Activated CD8-positive, alpha-beta memory T cell treated with anti-CD3 and anti-CD28 coated beads for 4 hours (primary cell): ENCODE data around the gene NSUN5.
A peak's percentile ranks its signal among the peaks of the same experiment; 100 is the strongest.
"Not testable (repeated sequence)": the region's sequence is repeated elsewhere in the genome, so short reads cannot be mapped to it uniquely, and the experiment has no call there.

Experiments
- DNase-seq, 2 donors: peaks; one replicate each; pipeline ENCODE4 v3.0.0-alpha.2; 2020; ENCODE audit warnings: low read depth in 2 of 2

Gene NSUN5

GRCh38 chr7:73308665-73309214, at the start of gene NSUN5:
TSS of gene NSUN5 (minus strand) at chr7:73308826. CDS start at chr7:73308790, 36 bp downstream.
- peak; percentile 69 to 82 for DNase-seq

DNA sequence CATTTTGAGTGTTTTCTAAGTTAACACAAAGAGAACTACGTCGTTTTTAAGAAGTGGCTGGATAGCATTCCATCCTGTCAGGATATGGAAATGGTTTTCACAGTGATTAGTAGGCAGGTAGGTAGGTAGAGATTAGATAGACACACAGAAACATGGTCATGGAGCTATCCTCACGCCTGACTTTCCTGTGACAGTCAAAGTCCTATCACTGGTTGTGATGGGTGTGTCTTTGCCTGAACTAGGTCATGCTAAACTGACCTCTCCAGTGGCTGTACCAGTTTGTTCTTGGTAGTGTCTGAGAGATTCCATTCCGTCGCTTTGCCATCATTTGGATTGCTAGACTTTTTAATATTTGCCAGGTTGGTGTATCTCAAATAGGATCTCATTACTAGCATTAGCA, 47.5 kb upstream of the NSUN5 start:
- DNase-seq, result no peak

DNA sequence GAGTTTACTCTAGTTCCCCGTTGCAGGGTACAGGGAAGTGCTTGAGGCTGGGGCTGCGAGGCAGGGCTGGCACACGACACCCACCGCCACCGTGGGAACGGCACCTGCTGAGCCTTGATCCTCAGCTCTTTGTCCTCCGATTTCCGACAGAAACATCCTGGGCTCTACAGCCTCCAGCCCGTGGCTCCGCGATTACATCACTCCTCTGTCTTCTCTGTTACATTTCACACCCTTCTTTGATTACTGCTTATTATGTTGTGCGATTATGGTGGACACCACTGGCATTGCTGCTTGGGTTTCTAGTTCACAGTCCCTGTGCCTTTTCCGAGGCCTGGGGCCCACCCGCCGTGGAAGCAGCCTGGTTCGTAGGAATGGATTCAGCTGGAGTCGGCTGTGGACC, 46.2 kb upstream of the NSUN5 start:
- no peak for DNase-seq

GRCh38 chr7:73354196-73354595, 45.6 kb upstream of the NSUN5 start:
- DNase-seq, result no peak

GRCh38 chr7:73353243-73353642, 44.6 kb upstream of the NSUN5 start:
- DNase-seq, result no peak

GRCh38 chr7:73352784-73353183, 44.2 kb upstream of the NSUN5 start:
- no peak for DNase-seq

- no peak for DNase-seq
Observed at GRCh38 chr7:73351447-73352167, 43.0 kb upstream of the NSUN5 start.

DNA sequence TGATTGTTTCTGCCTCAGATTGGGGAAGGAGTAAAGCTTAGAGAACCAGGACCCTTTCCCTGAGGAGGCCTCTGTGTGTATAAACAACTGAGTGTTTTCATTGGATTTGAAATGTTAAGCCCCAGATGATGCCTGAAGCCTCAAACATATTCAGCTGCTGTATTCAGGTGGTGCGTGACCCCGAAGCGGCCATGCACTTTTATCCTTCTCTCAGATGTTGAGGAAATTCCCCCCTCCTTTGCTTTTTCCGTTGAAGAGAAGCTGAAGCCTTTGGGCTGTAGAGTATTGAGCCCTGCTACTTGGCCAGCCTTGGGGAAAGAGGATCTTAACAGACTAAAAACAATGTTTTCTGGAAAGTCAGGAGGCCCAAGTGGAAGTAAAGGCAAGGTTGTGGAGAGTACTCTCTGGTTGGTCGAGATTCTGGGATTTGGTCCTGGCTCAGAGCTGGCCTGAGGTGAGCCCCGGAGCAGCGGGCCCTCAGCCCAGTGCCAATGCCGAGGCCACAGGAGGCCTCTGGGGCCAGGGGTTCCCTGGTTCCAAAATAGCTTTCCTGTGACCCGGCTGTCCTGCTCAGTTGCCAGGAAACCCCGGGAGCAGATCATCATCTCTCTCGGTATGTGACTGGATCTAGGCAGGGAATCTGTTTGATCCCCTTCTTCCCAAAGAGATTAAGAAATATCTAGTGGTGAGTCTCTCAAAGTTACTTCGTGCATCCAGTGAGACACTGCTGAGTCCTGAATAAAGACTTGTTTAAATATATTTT, 41.9 kb upstream of the NSUN5 start:
- DNase-seq, result no peak

DNA sequence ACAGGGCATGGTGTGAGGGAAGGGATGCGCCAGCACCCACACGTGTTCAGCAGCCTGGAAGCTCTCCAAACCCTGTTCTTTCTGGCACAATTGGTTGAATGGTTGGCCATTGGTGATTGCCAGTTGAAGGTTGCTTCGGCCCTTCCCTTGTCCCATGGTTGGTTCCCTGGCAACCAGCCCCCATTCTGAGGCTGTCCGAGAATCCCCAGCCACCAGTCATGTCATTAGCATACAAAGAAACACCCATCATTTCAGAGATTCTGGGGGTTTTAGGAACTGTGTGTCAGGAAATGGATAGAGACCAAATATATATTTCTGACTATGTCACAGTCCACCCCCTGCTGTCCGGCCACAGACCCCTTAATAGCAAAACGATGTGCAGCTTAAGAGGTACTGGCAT, 41.1 kb upstream of the NSUN5 start:
- DNase-seq, result no peak

- no peak for DNase-seq
Observed at GRCh38 chr7:73345951-73346350, 37.3 kb upstream of the NSUN5 start.

DNA sequence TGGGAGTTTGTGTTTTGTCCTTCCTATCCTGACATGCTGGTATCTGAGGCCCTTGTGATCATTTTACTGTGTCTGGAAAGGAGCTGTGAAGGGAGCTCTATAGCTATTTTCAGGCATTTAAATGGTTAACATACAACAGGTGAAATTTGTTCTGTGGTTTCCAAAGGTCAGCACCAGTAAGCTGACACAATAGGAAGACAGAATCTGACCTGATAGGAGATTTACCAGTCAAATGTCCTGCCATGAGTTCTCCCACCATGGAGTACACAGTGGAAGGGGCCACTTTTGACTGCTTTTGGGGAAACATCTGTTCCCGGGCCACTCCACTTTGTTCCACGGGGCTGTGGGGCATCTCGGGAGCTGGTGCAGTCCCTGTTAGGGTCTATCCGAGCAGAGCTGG, 36.9 kb upstream of the NSUN5 start:
- no peak for DNase-seq

GRCh38 chr7:73343671-73344380, 35.2 kb upstream of the NSUN5 start:
- no peak for DNase-seq

DNA sequence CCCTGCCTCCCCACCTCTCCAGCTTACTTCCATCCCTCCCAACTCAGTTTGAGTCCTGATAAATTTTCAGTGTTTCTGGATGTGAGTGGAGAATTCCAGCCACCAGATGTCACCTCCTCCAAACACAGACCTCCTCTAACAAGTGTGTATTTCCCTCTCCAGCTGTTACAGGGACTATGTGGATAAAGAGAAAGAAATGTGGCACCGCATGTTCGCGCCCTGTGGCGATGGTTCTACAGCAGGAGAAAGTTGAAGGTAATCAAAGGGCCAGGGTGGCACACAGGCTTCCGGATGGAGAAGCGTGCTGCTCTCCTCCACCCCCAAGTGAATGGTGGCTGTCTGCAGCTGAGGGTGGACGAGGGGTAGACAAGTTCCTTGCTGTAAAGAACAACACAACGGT, 34.0 kb upstream of the NSUN5 start:
- no peak for DNase-seq

GRCh38 chr7:73341877-73342276, 33.3 kb upstream of the NSUN5 start:
- no peak for DNase-seq

DNA sequence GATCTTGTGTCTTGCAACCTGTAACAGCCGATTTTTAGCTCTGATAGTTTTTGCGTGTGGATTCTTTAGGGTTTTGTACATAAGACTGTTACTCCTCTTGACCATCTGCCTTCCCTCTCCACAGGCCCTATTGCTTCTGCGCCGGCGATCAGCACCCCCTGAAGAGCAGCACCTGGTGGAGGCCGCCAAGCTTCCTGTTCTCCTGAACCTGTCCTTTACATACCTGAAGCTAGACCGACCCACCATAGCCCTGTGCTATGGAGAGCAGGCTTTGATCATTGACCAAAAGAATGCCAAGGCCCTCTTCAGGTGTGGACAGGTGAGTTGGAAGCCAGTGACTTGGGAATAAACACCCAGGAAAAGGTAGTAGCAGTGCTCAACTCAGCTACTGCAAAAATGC, 31.9 kb upstream of the NSUN5 start:
- no peak for DNase-seq

DNA sequence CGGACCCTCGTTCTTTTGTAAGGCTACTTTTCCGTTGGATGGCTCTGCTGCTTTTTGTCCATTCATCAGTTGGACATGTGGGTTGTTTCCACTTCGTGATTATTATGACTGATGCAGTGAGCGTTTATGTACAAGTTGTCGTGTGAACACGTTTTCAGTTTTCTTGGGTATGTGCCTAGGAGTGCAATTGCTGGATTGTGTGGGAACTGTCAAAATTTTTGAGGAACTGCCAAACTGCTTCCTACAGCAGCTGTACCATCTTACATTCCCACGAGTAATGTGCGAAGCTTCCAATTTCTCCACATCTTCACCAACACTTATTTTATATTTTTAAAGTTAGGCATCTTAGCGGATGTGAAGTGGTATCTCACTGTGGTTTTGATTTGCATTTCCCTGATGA, 29.7 kb upstream of the NSUN5 start:
- DNase-seq, result no peak

- DNase-seq, result no peak
Observed at GRCh38 chr7:73332447-73332846, 23.8 kb upstream of the NSUN5 start.

DNA sequence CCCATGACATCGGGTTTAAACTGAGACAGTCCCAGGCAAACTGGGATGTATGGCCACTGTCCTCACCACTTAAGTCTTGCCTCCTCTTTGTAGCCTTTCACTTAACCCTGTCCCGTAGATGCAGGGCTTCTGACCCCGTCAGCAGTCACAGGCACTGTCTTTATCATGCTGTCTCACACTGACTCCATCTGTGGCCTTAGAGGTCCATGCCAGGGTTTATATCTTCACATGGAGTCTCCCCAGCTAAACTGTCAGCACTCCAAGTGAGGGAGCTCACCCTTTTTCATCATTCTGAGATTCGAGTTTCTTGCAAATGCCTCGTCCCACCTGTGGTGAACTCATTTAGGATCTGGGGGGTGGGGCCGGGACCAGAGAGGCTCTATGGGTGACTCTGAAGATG, 22.1 kb upstream of the NSUN5 start:
- DNase-seq, result no peak

- DNase-seq, result no peak
Observed at GRCh38 chr7:73329861-73330581, 21.4 kb upstream of the NSUN5 start.

DNA sequence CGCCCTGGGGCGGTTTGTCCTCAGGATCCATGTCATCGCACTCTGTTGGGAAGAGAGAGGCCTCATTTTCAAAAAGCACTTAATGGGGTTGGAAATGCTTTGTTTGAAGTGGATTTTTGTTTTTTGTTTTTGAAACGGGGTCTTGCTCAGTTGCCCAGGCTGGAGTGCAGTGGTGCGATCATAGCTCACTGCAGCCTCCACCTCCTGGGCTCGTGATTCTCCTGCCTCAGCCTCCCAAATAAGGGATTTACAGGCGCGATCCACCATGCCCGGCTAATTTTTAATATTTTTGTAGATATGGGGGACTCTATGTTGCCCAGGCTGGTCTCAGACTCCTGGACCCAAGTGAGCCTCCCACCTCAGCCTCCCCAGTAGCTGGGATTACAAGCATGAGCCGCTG, 20.1 kb upstream of the NSUN5 start:
- no peak for DNase-seq

DNA sequence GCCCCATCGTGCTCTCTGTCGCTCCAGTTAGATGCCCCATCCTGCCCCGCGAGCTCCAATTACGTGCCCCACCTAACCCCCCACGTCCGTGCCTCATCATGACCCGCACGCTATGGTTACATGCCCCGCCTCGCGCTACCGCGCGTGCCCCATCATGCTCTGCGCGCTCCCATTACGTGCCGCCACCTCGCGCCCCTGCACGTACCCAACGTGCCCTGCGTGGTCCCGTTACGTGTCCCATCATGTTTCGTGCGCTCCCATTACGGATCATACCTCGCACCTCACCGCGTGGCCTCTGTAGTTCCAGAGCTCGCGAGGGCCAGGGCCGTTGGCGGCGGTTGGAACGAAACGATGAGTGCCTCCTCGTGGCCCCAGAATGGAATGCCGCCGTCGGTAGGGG, 19.3 kb upstream of the NSUN5 start, which contains the start of the genes FKBP6 and TRIM50:
Gene FKBP6 (plus strand): TSS at position 240 of the 400 bp plus-strand sequence. CDS start 268 bp downstream, outside the sequence.
Gene TRIM50 (minus strand): TSS at position 161 of the 400 bp plus-strand sequence. CDS start 3,295 bp downstream, outside the sequence.
- DNase-seq, result not testable (repeated sequence)
